ENCODE results near the gene FBRSL1. TPM values are rescaled to one million over a fixed set of nuclear protein-coding genes. Genes with fewer than 3 reads are reported as not detected.

The FBRSL1 gene
- total and polyA plus RNA-seq, 2 donors (not counting 3 experiments of a cell fraction or from before 2014, with no cell fraction given): 19.3 to 79.8 TPM

DNA sequence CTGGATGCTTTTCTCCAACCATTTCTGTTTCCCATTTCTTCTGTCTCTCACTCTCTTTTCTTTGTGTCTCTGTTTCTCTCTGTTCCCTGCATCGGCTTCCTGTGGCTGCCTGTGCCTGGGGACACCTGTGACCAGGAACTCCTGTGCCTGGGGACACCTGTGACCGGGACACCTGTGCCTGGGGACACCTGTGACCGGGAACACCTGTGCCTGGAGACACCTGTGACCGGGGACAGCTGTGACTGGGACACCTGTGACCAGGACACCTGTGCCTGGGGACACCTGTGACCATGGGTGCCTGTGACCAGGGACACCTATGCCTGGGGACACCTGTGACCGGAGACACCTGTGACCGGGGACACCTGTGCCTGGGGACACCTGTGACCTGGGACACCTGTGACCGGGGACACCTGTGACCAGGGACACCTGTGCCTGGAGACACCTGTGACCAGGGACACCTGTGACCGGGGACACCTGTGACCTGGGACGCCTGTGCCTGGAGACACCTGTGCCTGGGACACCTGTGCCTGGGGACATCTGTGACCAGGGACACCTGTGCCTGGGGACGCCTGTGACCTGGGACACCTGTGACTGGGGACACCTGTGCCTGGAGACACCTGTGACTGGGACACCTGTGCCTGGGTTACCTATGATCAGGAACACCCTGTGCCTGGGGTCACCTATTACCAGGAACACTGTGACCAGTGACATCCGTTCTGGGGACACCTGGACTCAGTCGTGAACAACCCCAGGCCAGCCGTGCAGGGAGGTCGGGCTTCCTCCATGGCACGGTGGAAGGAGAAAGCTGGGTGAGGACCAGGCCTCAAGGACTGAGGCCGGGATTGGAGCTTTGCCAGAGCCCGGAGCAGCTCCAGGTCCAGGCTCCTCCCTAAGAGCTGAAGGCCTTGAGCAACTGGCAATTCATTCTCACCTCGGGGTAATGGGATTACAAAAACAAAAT is 23.4 kb upstream of the FBRSL1 start:
- Histone ChIP-seq H2AFZ (ENCODE audit: low read depth, low read length) (no peak overlapping the region), H3K36me3 (ENCODE audit: control insufficient read depth in 2 of 2, extremely low read depth in 1 of 2, insufficient read depth in 2 of 2, low read length in 2 of 2) (no peaks in the 10 kb centered on the region), H3K9me3 (replicated peaks; ENCODE audit: control insufficient read depth, insufficient read depth, low read length) (no peaks in the 10 kb centered on the region), H3K4me1 (ENCODE audit: control insufficient read depth, extremely low read depth, insufficient read depth, low read length) (no peaks in the 10 kb centered on the region), H3K9ac (replicated peaks; ENCODE audit: extremely low read depth, insufficient read depth, low read length) (no peak overlapping the region), H3K4me3 (replicated peaks in 1 of 3; ENCODE audit: insufficient read depth in 1 of 3, low read depth in 1 of 3, low read length in 3 of 3) (no peak overlapping the region), H3K27ac (ENCODE audit: insufficient read depth, low read depth, low read length) (no peak overlapping the region), H3K9me1 (replicated peaks; ENCODE audit: control insufficient read depth, extremely low read depth, insufficient read depth, low read length) (no peaks in the 10 kb centered on the region), H3K27me3 (ENCODE audit: control insufficient read depth in 2 of 2, insufficient read depth in 2 of 2, low read length in 2 of 2) (no peaks in the 10 kb centered on the region), H3K4me2 (ENCODE audit: insufficient read depth, low read length) (no peak overlapping the region), H3K79me2 (ENCODE audit: control insufficient read depth, insufficient read depth, low read length) (no peaks in the 10 kb centered on the region), H4K20me1 (replicated peaks; ENCODE audit: control insufficient read depth, extremely low read depth, insufficient read depth, low read length) (no peaks in the 10 kb centered on the region)
- BruUV-seq (replicated peaks): no TSS peak
- TF ChIP-seq POLR2A (IDR thresholded peaks at IDR 0.05; ENCODE audit: low read depth, low read length) (no peak), EZH2 (IDR thresholded peaks at IDR 0.05; ENCODE audit: borderline replicate concordance, low read depth, low read length, severe bottlenecking) (no peak), JUN (IDR thresholded peaks at IDR 0.05; ENCODE audit: borderline replicate concordance, insufficient read depth, insufficient read length, low read depth) (no peak)
- TF ChIP-seq, protein P1, sequence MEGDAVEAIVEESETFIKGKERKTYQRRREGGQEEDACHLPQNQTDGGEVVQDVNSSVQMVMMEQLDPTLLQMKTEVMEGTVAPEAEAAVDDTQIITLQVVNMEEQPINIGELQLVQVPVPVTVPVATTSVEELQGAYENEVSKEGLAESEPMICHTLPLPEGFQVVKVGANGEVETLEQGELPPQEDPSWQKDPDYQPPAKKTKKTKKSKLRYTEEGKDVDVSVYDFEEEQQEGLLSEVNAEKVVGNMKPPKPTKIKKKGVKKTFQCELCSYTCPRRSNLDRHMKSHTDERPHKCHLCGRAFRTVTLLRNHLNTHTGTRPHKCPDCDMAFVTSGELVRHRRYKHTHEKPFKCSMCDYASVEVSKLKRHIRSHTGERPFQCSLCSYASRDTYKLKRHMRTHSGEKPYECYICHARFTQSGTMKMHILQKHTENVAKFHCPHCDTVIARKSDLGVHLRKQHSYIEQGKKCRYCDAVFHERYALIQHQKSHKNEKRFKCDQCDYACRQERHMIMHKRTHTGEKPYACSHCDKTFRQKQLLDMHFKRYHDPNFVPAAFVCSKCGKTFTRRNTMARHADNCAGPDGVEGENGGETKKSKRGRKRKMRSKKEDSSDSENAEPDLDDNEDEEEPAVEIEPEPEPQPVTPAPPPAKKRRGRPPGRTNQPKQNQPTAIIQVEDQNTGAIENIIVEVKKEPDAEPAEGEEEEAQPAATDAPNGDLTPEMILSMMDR (IDR thresholded peaks at IDR 0.05; ENCODE audit: extremely low read depth in 1 of 2, insufficient read depth in 1 of 2, low read depth in 1 of 2, low read length in 2 of 2): no peak
- POLR2A ChIA-PET: no interaction called here
- dilution Hi-C loops (cut with MboI; ENCODE audit: extremely low pct_ligation_motif_present, low sequenced_read_pairs) (no loop called here), intact Hi-C loops (cut with micrococcal nuclease) (loop anchor here (10.0 kb wide), 1 partner anchor 58 kb away; no protein-coding TSS in a partner anchor)
- FAIRE-seq (no peak), DNase-seq (ENCODE audit: low read depth, low spot score) (no peak)
- CTCF ChIA-PET: no interaction called here

DNA sequence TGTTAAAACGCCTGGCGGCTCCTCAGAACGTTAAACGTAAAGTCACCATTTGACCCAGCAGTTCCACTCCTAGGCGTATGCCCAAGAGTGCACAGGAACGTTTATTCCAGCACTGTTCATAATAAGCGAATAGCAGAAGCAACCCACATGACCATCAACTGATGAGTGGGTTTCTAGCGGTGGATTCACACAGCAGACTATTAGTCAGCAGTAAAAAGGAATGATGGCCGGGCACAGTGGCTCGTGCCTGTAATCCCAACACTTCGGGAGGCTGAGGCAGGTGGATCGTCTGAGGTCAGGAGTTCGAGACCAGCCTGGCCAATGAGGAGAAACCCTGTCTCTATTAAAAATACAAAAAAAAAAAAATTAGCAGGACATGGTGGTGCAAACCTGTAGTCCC is 22.4 kb upstream of the FBRSL1 start:
- H3K27me3 ChIP-seq (ENCODE audit: control insufficient read depth in 2 of 2, insufficient read depth in 2 of 2, low read length in 2 of 2): no peaks in the 10 kb centered on the region
- H3K9me3 ChIP-seq (replicated peaks; ENCODE audit: control insufficient read depth, insufficient read depth, low read length): no peaks in the 10 kb centered on the region
- intact Hi-C loops (cut with micrococcal nuclease): loop anchor here (10.0 kb wide), 1 partner anchor 57 kb away; no protein-coding TSS in a partner anchor
- no peaks in the 10 kb centered on the region for H3K4me1 ChIP-seq (ENCODE audit: control insufficient read depth, extremely low read depth, insufficient read depth, low read length)
- H3K79me2 ChIP-seq (ENCODE audit: control insufficient read depth, insufficient read depth, low read length): no peaks in the 10 kb centered on the region
- ChIA-PET POLR2A (no interaction called here), CTCF (no interaction called here)
- FAIRE-seq: no peak
- no peak overlapping the region for H2AFZ ChIP-seq (ENCODE audit: low read depth, low read length)
- no peak for DNase-seq (ENCODE audit: low read depth, low spot score)
- no peak overlapping the region for H3K4me3 ChIP-seq (replicated peaks in 1 of 3; ENCODE audit: insufficient read depth in 1 of 3, low read depth in 1 of 3, low read length in 3 of 3)
- TF ChIP-seq EZH2 (IDR thresholded peaks at IDR 0.05; ENCODE audit: borderline replicate concordance, low read depth, low read length, severe bottlenecking): no peak
- TF ChIP-seq, protein P2, sequence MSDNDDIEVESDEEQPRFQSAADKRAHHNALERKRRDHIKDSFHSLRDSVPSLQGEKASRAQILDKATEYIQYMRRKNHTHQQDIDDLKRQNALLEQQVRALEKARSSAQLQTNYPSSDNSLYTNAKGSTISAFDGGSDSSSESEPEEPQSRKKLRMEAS (IDR thresholded peaks at IDR 0.05; ENCODE audit: insufficient read depth, insufficient read length): no peak
- TF ChIP-seq, protein P1 (IDR thresholded peaks at IDR 0.05; ENCODE audit: extremely low read depth in 1 of 2, insufficient read depth in 1 of 2, low read depth in 1 of 2, low read length in 2 of 2): no peak
- no peak for TF ChIP-seq JUN (IDR thresholded peaks at IDR 0.05; ENCODE audit: borderline replicate concordance, insufficient read depth, insufficient read length, low read depth)
- TF ChIP-seq POLR2A (IDR thresholded peaks at IDR 0.05; ENCODE audit: low read depth, low read length): no peak
- TF ChIP-seq POLR2AphosphoS5 (IDR thresholded peaks at IDR 0.05; ENCODE audit: insufficient read depth, low read depth, low read length): no peak
- no peak for TF ChIP-seq FOS (IDR thresholded peaks at IDR 0.05; ENCODE audit: borderline replicate concordance, insufficient read depth, low read length)
- no peak for TF ChIP-seq MYC (IDR thresholded peaks at IDR 0.05; ENCODE audit: low read depth, low read length)
- no peak for TF ChIP-seq GATA2 (IDR thresholded peaks at IDR 0.05; ENCODE audit: insufficient read depth, insufficient read length, low read depth, low read length)
- H3K9ac ChIP-seq (replicated peaks; ENCODE audit: extremely low read depth, insufficient read depth, low read length): no peak overlapping the region
- H4K20me1 ChIP-seq (replicated peaks; ENCODE audit: control insufficient read depth, extremely low read depth, insufficient read depth, low read length): no peaks in the 10 kb centered on the region
- no peaks in the 10 kb centered on the region for H3K36me3 ChIP-seq (ENCODE audit: control insufficient read depth in 2 of 2, extremely low read depth in 1 of 2, insufficient read depth in 2 of 2, low read length in 2 of 2)
- H3K9me1 ChIP-seq (replicated peaks; ENCODE audit: control insufficient read depth, extremely low read depth, insufficient read depth, low read length): no peaks in the 10 kb centered on the region
- no TSS peak for BruUV-seq (replicated peaks)
- no peak overlapping the region for H3K4me2 ChIP-seq (ENCODE audit: insufficient read depth, low read length)
- no peak overlapping the region for H3K27ac ChIP-seq (ENCODE audit: insufficient read depth, low read depth, low read length)
- dilution Hi-C loops (cut with MboI; ENCODE audit: extremely low pct_ligation_motif_present, low sequenced_read_pairs): no loop called here
